Cardiac fibroblast (primary cell): ENCODE results near the gene RBM18.
A peak's percentile ranks its signal among the peaks of the same experiment; 100 is the strongest.

ENCODE experiments used
- DNase-seq, 2 donors: peaks; one replicate each; pipeline versions ENCODE4 v3.0.0 to v3.0.0-alpha.2; 2010; ENCODE audit warnings: low read depth in 2 of 2
- H3K4me3 ChIP-seq, 2 donors: replicated peaks in 1 of 2; 1 replicate in 1 of 2; 2 replicates in 1 of 2; pipeline ENCODE4 v1.5.1; 2011; ENCODE audit warnings: low read depth in 2 of 2, low read length in 2 of 2, mild to moderate bottlenecking in 2 of 2, moderate library complexity in 1 of 2
- TF ChIP-seq, protein P1 (sequence below): IDR thresholded peaks from one replicate; pipeline ENCODE4 v1.5.1; 2011; ENCODE audit warnings: low read depth, mild to moderate bottlenecking, low read length, inconsistent platforms

The RBM18 gene, protein sequence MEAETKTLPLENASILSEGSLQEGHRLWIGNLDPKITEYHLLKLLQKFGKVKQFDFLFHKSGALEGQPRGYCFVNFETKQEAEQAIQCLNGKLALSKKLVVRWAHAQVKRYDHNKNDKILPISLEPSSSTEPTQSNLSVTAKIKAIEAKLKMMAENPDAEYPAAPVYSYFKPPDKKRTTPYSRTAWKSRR

DNA sequence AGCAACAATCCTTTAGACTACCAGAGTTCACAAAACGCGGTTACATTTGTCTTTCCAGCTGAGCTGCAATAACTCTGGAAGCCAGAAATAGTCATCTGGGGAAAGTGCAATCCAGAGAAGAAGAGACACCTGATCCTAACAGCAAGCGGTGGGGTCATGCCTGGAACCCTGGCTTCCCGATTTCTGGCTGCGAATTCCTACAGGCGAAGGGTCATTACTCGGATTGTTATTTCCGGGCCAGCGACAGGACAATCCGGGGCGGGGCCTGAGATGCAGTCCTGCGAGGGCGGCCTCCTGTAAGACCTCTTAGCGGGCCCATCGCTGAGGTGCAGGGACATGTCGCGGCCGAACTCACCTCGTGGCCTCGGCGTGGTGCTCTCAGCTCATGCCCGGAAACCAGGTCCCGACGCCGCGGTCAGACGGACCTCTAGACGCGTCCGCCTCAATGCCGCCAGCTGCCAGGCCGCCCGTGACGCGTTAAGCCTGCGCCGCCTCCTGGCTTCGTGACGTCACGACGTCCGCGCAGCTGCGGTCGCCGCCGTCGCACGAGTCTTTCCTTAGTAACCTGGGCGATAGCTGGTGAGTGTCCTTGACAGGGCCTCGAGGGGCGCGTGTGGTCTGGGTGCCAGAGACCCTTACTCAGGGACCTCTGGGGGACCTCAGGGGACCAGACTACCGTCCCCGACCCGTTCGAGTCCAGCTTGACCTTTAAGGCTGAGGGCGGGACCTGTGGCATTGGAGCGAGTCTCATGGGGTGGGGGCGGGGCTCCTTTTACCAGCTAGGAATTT lies at the start of gene RBM18, which contains the start of gene MRRF:
RBM18 (minus strand) TSS at position 481 of the 789 bp plus-strand sequence. CDS start 3,348 bp downstream, outside the sequence.
MRRF (plus strand) TSS at position 523 of the 789 bp plus-strand sequence. CDS start 6,010 bp downstream, outside the sequence.
- DNase-seq: peak; percentile 91 to 93
- H3K4me3 ChIP-seq: peak within 1 kb of the TSS; percentile 86 to 96
- TF ChIP-seq, protein P1, sequence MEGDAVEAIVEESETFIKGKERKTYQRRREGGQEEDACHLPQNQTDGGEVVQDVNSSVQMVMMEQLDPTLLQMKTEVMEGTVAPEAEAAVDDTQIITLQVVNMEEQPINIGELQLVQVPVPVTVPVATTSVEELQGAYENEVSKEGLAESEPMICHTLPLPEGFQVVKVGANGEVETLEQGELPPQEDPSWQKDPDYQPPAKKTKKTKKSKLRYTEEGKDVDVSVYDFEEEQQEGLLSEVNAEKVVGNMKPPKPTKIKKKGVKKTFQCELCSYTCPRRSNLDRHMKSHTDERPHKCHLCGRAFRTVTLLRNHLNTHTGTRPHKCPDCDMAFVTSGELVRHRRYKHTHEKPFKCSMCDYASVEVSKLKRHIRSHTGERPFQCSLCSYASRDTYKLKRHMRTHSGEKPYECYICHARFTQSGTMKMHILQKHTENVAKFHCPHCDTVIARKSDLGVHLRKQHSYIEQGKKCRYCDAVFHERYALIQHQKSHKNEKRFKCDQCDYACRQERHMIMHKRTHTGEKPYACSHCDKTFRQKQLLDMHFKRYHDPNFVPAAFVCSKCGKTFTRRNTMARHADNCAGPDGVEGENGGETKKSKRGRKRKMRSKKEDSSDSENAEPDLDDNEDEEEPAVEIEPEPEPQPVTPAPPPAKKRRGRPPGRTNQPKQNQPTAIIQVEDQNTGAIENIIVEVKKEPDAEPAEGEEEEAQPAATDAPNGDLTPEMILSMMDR: no peak

DNA sequence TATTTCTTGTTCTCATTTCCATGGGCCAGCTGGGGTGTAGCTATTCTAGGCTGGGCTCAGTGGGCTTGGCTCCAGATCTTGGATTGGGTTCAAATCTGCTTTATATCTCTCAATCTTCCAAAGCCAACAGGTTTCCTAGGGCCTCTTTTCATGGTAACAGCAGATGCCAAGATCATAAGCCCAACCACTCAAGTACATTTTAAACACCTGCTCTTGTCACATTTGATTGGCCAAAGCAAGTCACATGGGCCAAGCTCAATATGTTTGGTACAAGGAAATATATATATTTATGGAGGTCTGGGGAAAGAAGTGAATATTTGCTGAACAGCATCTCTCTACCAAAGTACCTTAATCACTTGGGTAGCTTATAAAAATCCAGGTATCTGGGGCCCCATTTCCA lies 49.5 kb upstream of the RBM18 start:
- no peak overlapping the region for H3K4me3 ChIP-seq
- DNase-seq: no peak
- TF ChIP-seq, protein P1: no peak

DNA sequence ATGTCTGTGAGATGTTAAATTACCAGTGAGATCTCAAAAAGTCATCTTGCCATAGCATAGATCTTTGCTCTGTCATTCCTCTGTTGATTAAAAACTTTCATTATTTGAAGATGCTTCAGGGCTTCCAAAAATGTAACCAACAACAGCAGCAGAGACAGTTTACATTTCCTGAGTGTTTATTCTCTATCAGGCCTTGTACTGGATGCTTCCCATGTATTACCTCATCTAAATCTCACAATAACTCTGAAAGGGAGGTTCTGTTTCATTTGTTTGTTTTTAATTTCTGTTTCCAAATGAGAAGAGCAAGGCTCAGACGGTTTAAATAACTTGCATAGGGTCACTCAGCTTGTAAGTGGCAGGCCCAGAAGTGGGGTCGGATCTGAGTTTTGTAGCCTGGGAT lies 45.2 kb upstream of the RBM18 start:
- H3K4me3 ChIP-seq: no peak overlapping the region
- DNase-seq: no peak
- TF ChIP-seq, protein P1: no peak

DNA sequence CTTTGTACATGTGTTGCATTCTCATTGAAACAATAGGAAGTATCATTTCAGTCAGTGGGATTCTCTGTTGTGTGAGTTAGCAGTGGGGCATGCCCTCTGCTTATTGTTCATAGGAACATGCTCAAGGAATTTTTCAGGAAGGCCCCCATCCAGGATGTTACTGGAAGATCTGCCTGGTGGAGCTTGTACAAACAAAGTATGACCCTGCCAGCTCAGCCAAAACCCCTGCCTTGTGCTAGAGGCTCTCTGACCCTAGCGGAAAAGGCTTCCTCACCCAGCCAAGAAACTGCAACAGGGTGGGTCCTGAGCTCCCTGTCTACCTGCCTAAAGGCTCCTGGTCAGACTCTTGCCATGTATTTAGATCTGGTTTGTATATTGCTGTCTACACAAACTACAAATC lies 43.3 kb upstream of the RBM18 start:
- DNase-seq: peak; percentile 18 to 32
- TF ChIP-seq, protein P1: no peak
- H3K4me3 ChIP-seq: no peak overlapping the region

DNA sequence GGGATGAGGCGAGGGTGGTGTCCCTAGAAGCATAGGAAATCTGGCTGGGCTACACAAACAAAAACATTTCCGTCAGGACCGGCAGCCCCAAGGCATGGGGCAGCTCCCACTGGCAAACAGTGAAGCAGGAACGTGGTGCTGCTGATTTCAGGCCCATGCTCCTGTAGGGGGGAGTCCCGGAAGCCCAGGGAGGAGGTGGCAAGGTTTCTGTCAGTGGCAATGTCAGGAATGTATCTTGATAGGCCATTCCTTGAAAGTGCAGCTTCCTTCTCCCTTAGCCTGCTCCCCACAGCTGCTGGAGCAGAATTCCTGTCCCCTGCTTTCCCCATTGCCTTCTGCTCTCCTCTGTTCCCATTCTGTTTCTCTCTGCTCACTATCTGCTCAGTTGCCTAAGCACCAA lies 42.4 kb upstream of the RBM18 start:
- no peak for DNase-seq
- H3K4me3 ChIP-seq: no peak overlapping the region
- TF ChIP-seq, protein P1: no peak

DNA sequence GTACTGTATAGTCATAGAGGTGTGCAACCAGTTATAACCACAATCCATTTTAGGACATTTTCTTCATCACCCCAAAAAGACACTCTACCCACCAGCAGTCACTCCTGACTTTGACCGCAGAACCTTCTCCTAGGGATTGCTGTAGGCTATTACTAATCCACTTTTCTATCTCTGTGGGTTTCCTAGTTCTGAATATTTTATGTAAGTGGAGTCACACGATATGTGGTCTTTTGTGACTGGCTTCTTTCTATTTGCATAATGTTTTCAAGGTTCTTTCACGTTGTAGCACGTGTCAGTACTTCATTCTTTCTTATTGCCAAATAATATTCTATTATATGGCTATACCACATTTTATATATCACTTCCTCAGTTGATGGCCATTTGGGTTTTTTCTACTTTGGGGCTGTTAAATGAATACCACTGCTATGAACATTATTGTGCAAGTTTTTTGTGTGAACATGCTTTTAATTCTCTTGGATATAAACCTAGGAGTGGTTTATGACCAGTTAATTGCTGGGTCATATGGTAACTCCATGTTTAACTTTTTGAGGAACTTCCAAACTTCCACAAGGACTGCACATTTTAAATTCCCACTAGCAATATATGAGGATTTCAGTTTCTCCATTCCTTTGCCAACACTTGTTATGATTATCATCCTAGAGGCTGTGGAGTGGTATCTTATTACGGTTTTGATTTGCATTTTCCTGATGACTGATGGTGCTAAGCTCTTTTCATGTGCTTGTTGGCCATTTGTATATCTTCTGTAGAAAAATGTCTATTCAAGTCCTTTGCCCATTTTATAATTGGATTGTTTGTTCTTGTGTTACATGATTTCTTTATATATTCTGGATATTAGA lies 37.8 kb upstream of the RBM18 start:
- no peak for DNase-seq
- TF ChIP-seq, protein P1: no peak
- H3K4me3 ChIP-seq: no peak overlapping the region
